HCT116 (cell line): ENCODE data around the gene RAMP3. TPM values are rescaled to one million over a fixed set of nuclear protein-coding genes. Genes with fewer than 3 reads are reported as not detected.

Source experiments
- ATAC-seq: fragments of 200-7000 bp; cut with Tn5 transposase; 2 replicates; pipeline ENCODE4 v1.9.1; 2020; ENCODE audit warnings: mild to moderate bottlenecking, moderate library complexity
- BruUV-seq: library from RNA; stranded (reverse); fragments of 400-500 nt; replicated peaks from 2 replicates; lab custom pipeline; 2021; lab: Mats Ljungman, UMichigan
- CTCF ChIA-PET: fragments of 300-600 bp; sonication (Branson Sonifier 250); formaldehyde crosslinking; loops from one replicate; lab custom pipeline; 2021; ENCODE audit warnings: antibody characterized with exemption; lab: Charles Lee
- POLR2A ChIA-PET: fragments of 300-600, 350-600 bp; sonication (Branson Sonifier 250); formaldehyde crosslinking; loops from one replicate; lab custom pipeline; 2021; ENCODE audit warnings: antibody characterized with exemption; lab: Charles Lee
- RAD21 ChIA-PET, 2 experiments: fragments of 300-600 bp; sonication (Branson Sonifier 250); formaldehyde crosslinking; loops; one replicate each; lab custom pipeline; 2023; ENCODE audit warnings: low total read pairs in 2 of 2; ENCODE audit not compliant: uncharacterized antibody in 2 of 2, unreplicated experiment in 2 of 2, low non-redundant PET in 1 of 2; lab: Charles Lee
- DNase-seq: peaks from one replicate; pipeline ENCODE4 v3.0.0-alpha.2; 2010; ENCODE audit warnings: low read depth, low spot score
- H2AFZ ChIP-seq: fragments of 200-600 bp; shearing (Covaris generic), sonication (generic); 2 replicates; pipeline ENCODE4 v1.6.1; 2017; ENCODE audit warnings: low read depth, mixed run types, mixed read lengths, antibody characterized with exemption, low read length; ENCODE audit not compliant: poor library complexity, severe bottlenecking
- H3K27ac ChIP-seq: 2 replicates; pipeline ENCODE4 v1.5.1; 2012; ENCODE audit warnings: low read depth, low read length
- H3K27me3 ChIP-seq: fragments of 200-600 bp; sonication (generic); 2 replicates; pipeline ENCODE4 v1.6.1; 2016; ENCODE audit warnings: mixed run types, low read length, mixed read lengths; ENCODE audit not compliant: insufficient read depth
- H3K36me3 ChIP-seq, 2 experiments: fragments of 200-500 bp in 1 of 2; fragments of 200-600 bp in 1 of 2; sonication (Bioruptor generic) in 1 of 2; sonication (generic) in 1 of 2; 2 replicates each; pipeline versions ENCODE4 v1.5.1 to v1.6.1; 2014 to 2016; ENCODE audit warnings: low read length in 2 of 2, inconsistent platforms in 1 of 2, mixed read lengths in 1 of 2, mixed run types in 1 of 2; ENCODE audit not compliant: insufficient read depth in 2 of 2, control insufficient read depth in 1 of 2
- H3K4me1 ChIP-seq, 2 experiments: fragments of 200-600 bp in 1 of 2; sonication (generic) in 1 of 2; 2 replicates each; pipeline versions ENCODE4 v1.5.1 to v1.6.1; 2012 to 2017; ENCODE audit warnings: low read length in 2 of 2, inconsistent platforms in 1 of 2, mild to moderate bottlenecking in 1 of 2, mixed read lengths in 1 of 2, mixed run types in 1 of 2, moderate library complexity in 1 of 2; ENCODE audit not compliant: insufficient read depth in 2 of 2, control insufficient read depth in 1 of 2
- H3K4me2 ChIP-seq: fragments of 200-600 bp; sonication (generic); 2 replicates; pipeline ENCODE4 v1.6.1; 2017; ENCODE audit warnings: mixed run types, low read length, mixed read lengths
- H3K4me3 ChIP-seq, 2 experiments: fragments of 200-600 bp in 1 of 2; sonication (generic) in 1 of 2; replicated peaks in 1 of 2; 2 replicates each; pipeline ENCODE4 v1.5.1; 2011 to 2016; ENCODE audit warnings: low read length in 2 of 2, control low read depth in 1 of 2, low read depth in 1 of 2, mild to moderate bottlenecking in 1 of 2, mixed read lengths in 1 of 2, mixed run types in 1 of 2
- H3K79me2 ChIP-seq: fragments of 200-600 bp; sonication (generic); 2 replicates; pipeline ENCODE4 v1.6.1; 2017; ENCODE audit warnings: mild to moderate bottlenecking, mixed run types, low read length, moderate library complexity, mixed read lengths; ENCODE audit not compliant: insufficient read depth
- H3K9ac ChIP-seq: fragments of 200-600 bp; sonication (generic); 2 replicates; pipeline ENCODE4 v1.6.1; 2016; ENCODE audit warnings: low read length, mixed read lengths
- H3K9me2 ChIP-seq: fragments of 200-600 bp; sonication (generic), shearing (Covaris generic); 2 replicates; pipeline ENCODE4 v1.6.1; 2017; ENCODE audit warnings: mixed run types, mild to moderate bottlenecking, moderate library complexity; ENCODE audit not compliant: insufficient read depth
- H3K9me3 ChIP-seq, 2 experiments: fragments of 200-500 bp in 1 of 2; fragments of 200-600 bp in 1 of 2; sonication (Bioruptor generic) in 1 of 2; sonication (generic) in 1 of 2; 2 replicates each; pipeline ENCODE4 v1.6.1; 2014 to 2017; ENCODE audit warnings: low read length in 2 of 2, mixed read lengths in 2 of 2, inconsistent platforms in 1 of 2, low read depth in 1 of 2, mild to moderate bottlenecking in 1 of 2, mixed run types in 1 of 2, moderate library complexity in 1 of 2; ENCODE audit not compliant: control insufficient read depth in 1 of 2, insufficient read depth in 1 of 2
- H4K20me1 ChIP-seq: fragments of 200-600 bp; sonication (generic), shearing (Covaris generic); 2 replicates; pipeline ENCODE4 v1.6.1; 2017; ENCODE audit warnings: mixed run types, mild to moderate bottlenecking, moderate library complexity; ENCODE audit not compliant: insufficient read depth
- CBX3 ChIP-seq: IDR thresholded peaks from 2 replicates; pipeline ENCODE4 v1.6.1; 2012; ENCODE audit warnings: low read depth
- CEBPB ChIP-seq: IDR thresholded peaks from 2 replicates; pipeline ENCODE4 v1.6.1; 2012; ENCODE audit warnings: low read depth
- CTCF ChIP-seq, 3 experiments: fragments of 200-600 bp in 1 of 3; sonication (generic) in 1 of 3; IDR thresholded peaks in 2 of 3; conservative IDR thresholded peaks in 1 of 3; 2 replicates each; pipeline ENCODE4 v1.5.1; 2012 to 2017; ENCODE audit warnings: low read depth in 2 of 3, low read length in 2 of 3, antibody characterized with exemption in 1 of 3, borderline replicate concordance in 1 of 3, control low read depth in 1 of 3, mild to moderate bottlenecking in 1 of 3, mixed read lengths in 1 of 3, mixed run types in 1 of 3, moderate library complexity in 1 of 3; ENCODE audit not compliant: insufficient read depth in 1 of 3
- ELF1 ChIP-seq: IDR thresholded peaks from 2 replicates; pipeline ENCODE4 v1.6.1; 2012; ENCODE audit warnings: low read depth, borderline replicate concordance
- EZH2 ChIP-seq: fragments of 200-600 bp; sonication (generic); IDR thresholded peaks from 2 replicates; pipeline ENCODE4 v1.6.1; 2017; ENCODE audit warnings: antibody characterized with exemption, mixed run types
- EZH2phosphoT487 ChIP-seq: fragments of 200-600 bp; IDR thresholded peaks from 2 replicates; pipeline ENCODE4 v1.6.1; 2018; ENCODE audit warnings: antibody characterized with exemption, borderline replicate concordance
- FOSL1 ChIP-seq: IDR thresholded peaks from 2 replicates; pipeline ENCODE4 v1.6.1; 2012; ENCODE audit warnings: low read depth
- JUND ChIP-seq: IDR thresholded peaks from 2 replicates; pipeline ENCODE4 v1.6.1; 2012
- POLR2A ChIP-seq: IDR thresholded peaks from 2 replicates; pipeline ENCODE4 v1.7.0; 2011; ENCODE audit warnings: borderline replicate concordance; ENCODE audit not compliant: insufficient read depth, insufficient read length; ENCODE audit errors: extremely low read depth
- POLR2AphosphoS5 ChIP-seq: IDR thresholded peaks from 2 replicates; pipeline ENCODE4 v1.6.1; 2011; ENCODE audit warnings: mild to moderate bottlenecking, low read depth, low read length, moderate library complexity
- RAD21 ChIP-seq: IDR thresholded peaks from 2 replicates; pipeline ENCODE4 v1.6.1; 2012; ENCODE audit warnings: low read depth, mild to moderate bottlenecking
- SRF ChIP-seq: IDR thresholded peaks from 2 replicates; pipeline ENCODE4 v1.6.1; 2012; ENCODE audit warnings: low read depth
- TCF7L2 ChIP-seq: IDR thresholded peaks from 2 replicates; pipeline ENCODE4 v1.7.0; 2011; ENCODE audit warnings: borderline replicate concordance, inconsistent platforms; ENCODE audit not compliant: insufficient read depth, insufficient read length; ENCODE audit errors: extremely low read depth
- YY1 ChIP-seq: IDR thresholded peaks from 2 replicates; pipeline ENCODE4 v1.6.1; 2011; ENCODE audit warnings: low read length, low read depth, moderate library complexity, mild to moderate bottlenecking; ENCODE audit not compliant: insufficient replicate concordance; ENCODE audit errors: extremely low read depth
- ZFX ChIP-seq: fragments of 450-650 bp; IDR thresholded peaks from 2 replicates; pipeline ENCODE4 v1.6.1; 2017
- ZNF274 ChIP-seq: fragments of 200-500 bp; sonication (Bioruptor generic); IDR thresholded peaks from 2 replicates; pipeline ENCODE4 v1.6.1; 2014; ENCODE audit warnings: mild to moderate bottlenecking, low read depth, low read length, inconsistent platforms
- intact Hi-C: fragments of 100-400 bp; cut with micrococcal nuclease; formaldehyde crosslinking; loops from 2 replicates; pipeline ENCODE4 v1.10.0; 2022
- total RNA-seq: library from RNA; stranded (reverse); gene quantifications from one replicate; pipeline ENCODE4 v1.2.1, GENCODE V29; 2021; ENCODE audit not compliant: unreplicated experiment
- TF ChIP-seq, protein P1 (sequence below): IDR thresholded peaks from 2 replicates; pipeline ENCODE4 v1.6.1; 2011; ENCODE audit warnings: mild to moderate bottlenecking, low read length, moderate library complexity; ENCODE audit not compliant: insufficient replicate concordance; ENCODE audit errors: extremely low read depth

The RAMP3 gene
- total RNA-seq, 1 experiment from 2014 or later, result not detected

DNA sequence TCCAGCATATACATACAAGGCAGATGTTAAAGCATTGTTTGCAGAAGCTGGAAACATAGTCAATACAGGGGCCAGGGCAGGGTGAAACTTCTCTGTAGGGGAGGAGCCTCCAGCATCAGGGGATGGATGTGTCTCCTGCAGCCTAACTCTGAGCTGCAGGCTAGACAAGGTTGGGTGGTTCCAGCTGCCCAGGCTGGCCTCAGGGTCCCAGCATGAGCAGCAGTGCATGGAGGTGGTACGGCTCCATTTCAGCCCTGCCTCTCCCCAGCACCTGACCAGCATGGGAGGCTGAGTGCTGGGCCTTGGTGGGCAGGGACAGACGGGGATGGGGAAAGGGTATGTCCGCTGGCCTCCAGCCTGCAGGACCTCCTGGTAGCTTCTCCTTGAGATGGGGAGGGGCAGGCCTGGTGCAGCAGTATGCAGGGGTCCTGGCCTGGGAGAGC lies 38.7 kb upstream of the RAMP3 start:
- TF ChIP-seq POLR2AphosphoS5 (no peak), FOSL1 (no peak), EZH2 (no peak), YY1 (no peak), ZFX (no peak), TCF7L2 (no peak), POLR2A (no peak), CTCF (IDR thresholded peaks at IDR 0.05 in 2 of 3, conservative IDR thresholded peaks at IDR 0.05 in 1 of 3; ENCODE audit: borderline replicate concordance in 1 of 3, insufficient read depth in 1 of 3, low read depth in 2 of 3, low read length in 2 of 3) (no peak), RAD21 (no peak), ZNF274 (no peak), SRF (no peak), CBX3 (no peak), CEBPB (no peak), ELF1 (no peak), JUND (no peak), EZH2phosphoT487 (no peak)
- TF ChIP-seq, protein P1, sequence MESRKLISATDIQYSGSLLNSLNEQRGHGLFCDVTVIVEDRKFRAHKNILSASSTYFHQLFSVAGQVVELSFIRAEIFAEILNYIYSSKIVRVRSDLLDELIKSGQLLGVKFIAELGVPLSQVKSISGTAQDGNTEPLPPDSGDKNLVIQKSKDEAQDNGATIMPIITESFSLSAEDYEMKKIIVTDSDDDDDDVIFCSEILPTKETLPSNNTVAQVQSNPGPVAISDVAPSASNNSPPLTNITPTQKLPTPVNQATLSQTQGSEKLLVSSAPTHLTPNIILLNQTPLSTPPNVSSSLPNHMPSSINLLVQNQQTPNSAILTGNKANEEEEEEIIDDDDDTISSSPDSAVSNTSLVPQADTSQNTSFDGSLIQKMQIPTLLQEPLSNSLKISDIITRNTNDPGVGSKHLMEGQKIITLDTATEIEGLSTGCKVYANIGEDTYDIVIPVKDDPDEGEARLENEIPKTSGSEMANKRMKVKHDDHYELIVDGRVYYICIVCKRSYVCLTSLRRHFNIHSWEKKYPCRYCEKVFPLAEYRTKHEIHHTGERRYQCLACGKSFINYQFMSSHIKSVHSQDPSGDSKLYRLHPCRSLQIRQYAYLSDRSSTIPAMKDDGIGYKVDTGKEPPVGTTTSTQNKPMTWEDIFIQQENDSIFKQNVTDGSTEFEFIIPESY, result no peak

More for the DNA sequence above, 38.7 kb upstream of the RAMP3 start:
- H3K9me2 ChIP-seq, result no peaks in the 10 kb centered on the region
- H3K9me3 ChIP-seq, result no peaks in the 10 kb centered on the region
- H4K20me1 ChIP-seq, result no peaks in the 10 kb centered on the region
- no peak overlapping the region for H2AFZ ChIP-seq
- no peak for ATAC-seq
- POLR2A ChIA-PET, result no interaction called here
- H3K4me3 ChIP-seq, result no peak overlapping the region
- intact Hi-C loops, result no loop called here
- H3K4me2 ChIP-seq, result no peak overlapping the region
- no peaks in the 10 kb centered on the region for H3K4me1 ChIP-seq
- DNase-seq, result no peak
- no peak overlapping the region for H3K27ac ChIP-seq
- H3K36me3 ChIP-seq, result no peaks in the 10 kb centered on the region
- no peaks in the 10 kb centered on the region for H3K79me2 ChIP-seq
- BruUV-seq, result no TSS peak
- CTCF ChIA-PET, result no interaction called here
- RAD21 ChIA-PET, result no interaction called here
- no peaks in the 10 kb centered on the region for H3K27me3 ChIP-seq
- H3K9ac ChIP-seq, result no peak overlapping the region
